CD4-positive, alpha-beta T cell (primary cell): ENCODE measurements around the gene PLXNA1. TPM values are rescaled to one million over a fixed set of nuclear protein-coding genes. Genes with fewer than 3 reads are reported as not detected.

ENCODE experiments used
- ATAC-seq: fragments of 200-7000 bp; cut with Tn5 transposase; one replicate; pipeline ENCODE4 v1.10.0; 2022; ENCODE audit warnings: mild to moderate bottlenecking; ENCODE audit not compliant: poor library complexity
- CTCF ChIA-PET: fragments of 350-600 bp; sonication (Branson Sonifier 250); formaldehyde crosslinking; loops from one replicate; lab custom pipeline; 2021; ENCODE audit warnings: antibody characterized with exemption, inconsistent platforms; lab: Charles Lee
- POLR2A ChIA-PET: fragments of 350-600 bp; sonication (Branson Sonifier 250); formaldehyde crosslinking; loops from one replicate; lab custom pipeline; 2021; ENCODE audit warnings: antibody characterized with exemption, inconsistent platforms; lab: Charles Lee
- DNase-seq, 14 experiments: peaks; one replicate each; pipeline ENCODE4 v3.0.0-alpha.2; 2013 to 2020; ENCODE audit warnings: mixed read lengths in 2 of 14
- H3K27ac ChIP-seq, 2 donors: one replicate each; pipeline versions ENCODE4 v1.5.1 to v1.7.0; 2013; ENCODE audit warnings: low read length in 2 of 2, low read depth in 1 of 2, mild to moderate bottlenecking in 1 of 2
- H3K27me3 ChIP-seq, 2 experiments: 1 replicate in 1 of 2; 2 replicates in 1 of 2; pipeline versions ENCODE4 v1.6.1 to v1.7.0; 2013; ENCODE audit warnings: low read length in 2 of 2, control low read depth in 1 of 2, mild to moderate bottlenecking in 1 of 2, moderate library complexity in 1 of 2; ENCODE audit not compliant: insufficient read depth in 2 of 2, control insufficient read depth in 1 of 2
- H3K36me3 ChIP-seq: one replicate; pipeline ENCODE4 v1.6.1; 2013; ENCODE audit warnings: low read length, control low read depth; ENCODE audit not compliant: insufficient read depth
- H3K4me1 ChIP-seq: one replicate; pipeline ENCODE4 v1.6.1; 2013; ENCODE audit warnings: low read length, control low read depth; ENCODE audit not compliant: insufficient read depth
- H3K4me3 ChIP-seq: one replicate; pipeline ENCODE4 v1.5.1; 2013; ENCODE audit warnings: mild to moderate bottlenecking, low read length, moderate library complexity
- H3K9me3 ChIP-seq, 2 experiments: 1 replicate in 1 of 2; 2 replicates in 1 of 2; pipeline versions ENCODE4 v1.6.1 to v1.7.0; 2013; ENCODE audit warnings: low read length in 2 of 2, mild to moderate bottlenecking in 2 of 2, control low read depth in 1 of 2, moderate library complexity in 1 of 2; ENCODE audit not compliant: control insufficient read depth in 1 of 2, insufficient read depth in 1 of 2
- H3K27ac Mint-ChIP-seq: one replicate; pipeline ENCODE4 v1.8.0; 2020; ENCODE audit warnings: mixed read lengths
- H3K27me3 Mint-ChIP-seq: one replicate; pipeline ENCODE4 v1.8.0; 2021; ENCODE audit warnings: mixed read lengths
- H3K36me3 Mint-ChIP-seq: one replicate; pipeline ENCODE4 v1.8.0; 2021; ENCODE audit warnings: low read depth, mixed read lengths
- H3K4me1 Mint-ChIP-seq: one replicate; pipeline ENCODE4 v1.8.0; 2021; ENCODE audit warnings: low read depth, mixed read lengths
- H3K4me3 Mint-ChIP-seq: one replicate; pipeline ENCODE4 v1.8.0; 2020; ENCODE audit warnings: mild to moderate bottlenecking, mixed read lengths
- H3K9me3 Mint-ChIP-seq: one replicate; pipeline ENCODE4 v1.8.0; 2020; ENCODE audit warnings: mixed read lengths
- CTCF ChIP-seq: fragments of 200-600 bp; IDR thresholded peaks from one replicate; pipeline ENCODE4 v1.8.0; 2022; ENCODE audit warnings: antibody characterized with exemption, mild to moderate bottlenecking
- intact Hi-C, 2 experiments: fragments of 100-400 bp; cut with DNase I in 1 of 2; cut with micrococcal nuclease in 1 of 2; formaldehyde crosslinking; loops; one replicate each; pipeline versions ENCODE4 v1.15.1 to v1.9.0; 2023 to 2025; cut with DNase I, micrococcal nuclease
- total RNA-seq, 174 experiments: library from RNA in 2 of 174; stranded (reverse) in 2 of 174; gene quantifications; one replicate each; pipeline ENCODE4 v1.2.3 and lab custom pipeline; 2021 to 2026

Gene PLXNA1
- total RNA-seq, 2 experiments from 2014 or later = 9.8 to 10.6 TPM

GRCh38 chr3:126998728-126999127 lies 15.8 kb downstream of the PLXNA1 start:
- H3K27ac ChIP-seq = no peak overlapping the region
- Mint-ChIP-seq H3K27ac (no peak overlapping the region), H3K4me1 (no peaks in the 10 kb centered on the region), H3K36me3 (no peaks in the 10 kb centered on the region), H3K27me3 (no peaks in the 10 kb centered on the region), H3K9me3 (no peaks in the 10 kb centered on the region), H3K4me3 (no peak overlapping the region)
- ATAC-seq = no peak
- no peaks in the 10 kb centered on the region for H3K4me1 ChIP-seq
- no peak overlapping the region for H3K4me3 ChIP-seq
- no peak for DNase-seq
- no peaks in the 10 kb centered on the region for H3K27me3 ChIP-seq
- H3K36me3 ChIP-seq = no peaks in the 10 kb centered on the region
- intact Hi-C loops = no loop called here
- no peak for TF ChIP-seq CTCF
- H3K9me3 ChIP-seq = no peaks in the 10 kb centered on the region
- ChIA-PET POLR2A (no interaction called here), CTCF (no interaction called here)

GRCh38 chr3:126999383-126999782 lies 16.5 kb downstream of the PLXNA1 start:
- intact Hi-C loops = no loop called here
- Histone ChIP-seq H3K36me3 (no peaks in the 10 kb centered on the region), H3K4me3 (no peak overlapping the region), H3K27me3 (no peaks in the 10 kb centered on the region), H3K9me3 (no peaks in the 10 kb centered on the region), H3K4me1 (no peaks in the 10 kb centered on the region), H3K27ac (no peak overlapping the region)
- ChIA-PET CTCF (no interaction called here), POLR2A (no interaction called here)
- DNase-seq (no peak), ATAC-seq (no peak)
- Mint-ChIP-seq H3K36me3 (no peaks in the 10 kb centered on the region), H3K4me1 (no peaks in the 10 kb centered on the region), H3K9me3 (no peaks in the 10 kb centered on the region), H3K27ac (no peak overlapping the region), H3K27me3 (no peaks in the 10 kb centered on the region), H3K4me3 (no peak overlapping the region)
- no peak for TF ChIP-seq CTCF

GRCh38 chr3:127000119-127000518 lies 17.2 kb downstream of the PLXNA1 start:
- Histone ChIP-seq H3K27me3 (no peaks in the 10 kb centered on the region), H3K9me3 (no peaks in the 10 kb centered on the region), H3K36me3 (no peaks in the 10 kb centered on the region), H3K4me1 (no peaks in the 10 kb centered on the region), H3K27ac (no peak overlapping the region), H3K4me3 (no peak overlapping the region)
- no peaks in the 10 kb centered on the region for H3K36me3 Mint-ChIP-seq
- no peaks in the 10 kb centered on the region for H3K4me1 Mint-ChIP-seq
- ChIA-PET POLR2A (no interaction called here), CTCF (no interaction called here)
- H3K9me3 Mint-ChIP-seq = no peaks in the 10 kb centered on the region
- TF ChIP-seq CTCF = no peak
- intact Hi-C loops = no loop called here
- DNase-seq (no peak), ATAC-seq (no peak)
- no peak overlapping the region for H3K4me3 Mint-ChIP-seq
- no peaks in the 10 kb centered on the region for H3K27me3 Mint-ChIP-seq
- no peak overlapping the region for H3K27ac Mint-ChIP-seq
